HG02588 (cell line): ENCODE results near the gene TBL1Y.
"Not testable (repeated sequence)": the region's sequence is repeated elsewhere in the genome, so short reads cannot be mapped to it uniquely, and the experiment has no call there.

Experiments
- ATAC-seq: cut with Tn5 transposase; IDR thresholded peaks from one replicate; pipeline ENCODE4 v1.9.1; 2021; ENCODE audit warnings: mild to moderate bottlenecking, moderate library complexity; ENCODE audit not compliant: unreplicated experiment

The TBL1Y gene

GRCh38 chrY:6910372-6911252 lies at the start of gene TBL1Y:
Gene TBL1Y, plus strand, starts transcription at chrY:6910697. Its CDS starts 114,388 bp downstream, at chrY:7025085.
- no peak for ATAC-seq

GRCh38 chrY:6894496-6894895 lies 16.0 kb upstream of the TBL1Y start:
- no peak for ATAC-seq

- no peak for ATAC-seq
Observed at GRCh38 chrY:6895236-6895635, 15.3 kb upstream of the TBL1Y start.

- ATAC-seq = not testable (repeated sequence)
Observed at GRCh38 chrY:6902116-6902515, 8.4 kb upstream of the TBL1Y start.

GRCh38 chrY:6907591-6907990 lies 2.9 kb upstream of the TBL1Y start:
- ATAC-seq = no peak

- ATAC-seq = not testable (repeated sequence)
Observed at GRCh38 chrY:6908021-6908420, 2.5 kb upstream of the TBL1Y start.

GRCh38 chrY:6909118-6909521 lies 1.4 kb upstream of the TBL1Y start:
- ATAC-seq = no peak

GRCh38 chrY:6909856-6910255 lies 641 bp upstream of the TBL1Y start:
- no peak for ATAC-seq

GRCh38 chrY:6911253-6911881 lies 870 bp downstream of the TBL1Y start, which contains the start of gene AMELY:
Gene AMELY, minus strand, starts transcription at chrY:6911752. Its CDS starts 39,144 bp downstream, at chrY:6872608.
- ATAC-seq = no peak

- ATAC-seq = no peak
Observed at GRCh38 chrY:6913362-6913761, 2.9 kb downstream of the TBL1Y start.

GRCh38 chrY:6921061-6921460 lies 10.6 kb downstream of the TBL1Y start:
- no peak for ATAC-seq

- no peak for ATAC-seq
Observed at GRCh38 chrY:6928265-6928664, 17.8 kb downstream of the TBL1Y start.

GRCh38 chrY:6929237-6929636 lies 18.7 kb downstream of the TBL1Y start:
- no peak for ATAC-seq

GRCh38 chrY:6931779-6932396 lies 21.4 kb downstream of the TBL1Y start:
- ATAC-seq = no peak

GRCh38 chrY:6935497-6935896 lies 25.0 kb downstream of the TBL1Y start:
- ATAC-seq = no peak

GRCh38 chrY:6947695-6948094 lies 37.2 kb downstream of the TBL1Y start:
- ATAC-seq = no peak

GRCh38 chrY:6948378-6948777 lies 37.9 kb downstream of the TBL1Y start:
- no peak for ATAC-seq

- no peak for ATAC-seq
Observed at GRCh38 chrY:6949947-6950346, 39.5 kb downstream of the TBL1Y start.

GRCh38 chrY:6964732-6965131 lies 54.2 kb downstream of the TBL1Y start:
- ATAC-seq = no peak

GRCh38 chrY:6966521-6966920 lies 56.0 kb downstream of the TBL1Y start:
- ATAC-seq = no peak

- no peak for ATAC-seq
Observed at GRCh38 chrY:6967736-6968135, 57.2 kb downstream of the TBL1Y start.

GRCh38 chrY:6968191-6968590 lies 57.7 kb downstream of the TBL1Y start:
- no peak for ATAC-seq
